Effector CD8-positive, alpha-beta T cell (primary cell): ENCODE results near the gene GPHA2.

Experiments
- DNase-seq: peaks from one replicate; lab custom pipeline; 2025; lab: John Stamatoyannopoulos, UW

Gene GPHA2

GRCh38 chr11:64910451-64911093, 25.1 kb downstream of the GPHA2 start:
- DNase-seq = no peak

GRCh38 chr11:64909653-64910343, 25.9 kb downstream of the GPHA2 start:
- DNase-seq = no peak

GRCh38 chr11:64908766-64909165, 26.9 kb downstream of the GPHA2 start:
- DNase-seq = no peak

- DNase-seq = no peak
Measured at GRCh38 chr11:64906314-64906635, 29.4 kb downstream of the GPHA2 start.

GRCh38 chr11:64905516-64906313, 30.0 kb downstream of the GPHA2 start:
- no peak for DNase-seq

GRCh38 chr11:64903291-64903833, 32.3 kb downstream of the GPHA2 start:
- no peak for DNase-seq

- no peak for DNase-seq
Measured at GRCh38 chr11:64902102-64902900, 33.4 kb downstream of the GPHA2 start.

GRCh38 chr11:64900774-64901173, 34.9 kb downstream of the GPHA2 start:
- DNase-seq = no peak

- DNase-seq = peak; percentile 11
Measured at GRCh38 chr11:64900263-64900678, 35.4 kb downstream of the GPHA2 start.

GRCh38 chr11:64898541-64898940, 37.2 kb downstream of the GPHA2 start:
- no peak for DNase-seq

GRCh38 chr11:64898076-64898445, 37.6 kb downstream of the GPHA2 start:
- DNase-seq = no peak

GRCh38 chr11:64897381-64898075, 38.2 kb downstream of the GPHA2 start:
- DNase-seq = no peak

GRCh38 chr11:64896448-64897022, 39.2 kb downstream of the GPHA2 start:
- no peak for DNase-seq

- no peak for DNase-seq
Measured at GRCh38 chr11:64894812-64895452, 40.8 kb downstream of the GPHA2 start.

- DNase-seq = peak; percentile 91
Measured at GRCh38 chr11:64894070-64894811, 41.5 kb downstream of the GPHA2 start.

GRCh38 chr11:64893194-64894069, 42.3 kb downstream of the GPHA2 start:
- DNase-seq = no peak

- no peak for DNase-seq
Measured at GRCh38 chr11:64892838-64893193, 42.9 kb downstream of the GPHA2 start.

- no peak for DNase-seq
Measured at GRCh38 chr11:64892411-64892831, 43.3 kb downstream of the GPHA2 start.

- DNase-seq = no peak
Measured at GRCh38 chr11:64891880-64892279, 43.8 kb downstream of the GPHA2 start.
